HepG2 (cell line): ENCODE results near the gene AXIN2. TPM values are rescaled to one million over a fixed set of nuclear protein-coding genes. Genes with fewer than 3 reads are reported as not detected.

Source experiments
- HNF1B ChIP-seq: sonication (generic); formaldehyde crosslinking; IDR thresholded peaks from 2 replicates; pipeline ENCODE4 v1.5.1; 2020; ENCODE audit warnings: mild to moderate bottlenecking, moderate library complexity, missing genetic modification reagents
- KDM5A ChIP-seq: fragments of 200-600 bp; sonication (generic); IDR thresholded peaks from 2 replicates; pipeline ENCODE4 v1.7.0; 2018; ENCODE audit warnings: antibody characterized with exemption, mild to moderate bottlenecking, low read length, borderline replicate concordance
- KLF13 ChIP-seq: sonication (generic); formaldehyde crosslinking; IDR thresholded peaks from 2 replicates; pipeline ENCODE4 v1.4.0; 2020; ENCODE audit warnings: mild to moderate bottlenecking, missing genetic modification reagents
- MYC ChIP-seq: sonication (generic); formaldehyde crosslinking; IDR thresholded peaks from 2 replicates; pipeline ENCODE4 v1.9.0; 2021; ENCODE audit warnings: missing genetic modification reagents, borderline replicate concordance
- POLR2AphosphoS2 ChIP-seq: IDR thresholded peaks from 2 replicates; pipeline ENCODE4 v1.6.1; 2011; ENCODE audit warnings: low read depth, low read length, improper control_type of control experiment
- STAG1 ChIP-seq: sonication (generic); formaldehyde crosslinking; IDR thresholded peaks from 2 replicates; pipeline ENCODE4 v1.4.0; 2020; ENCODE audit warnings: missing genetic modification reagents
- STAT5B ChIP-seq: sonication (generic); formaldehyde crosslinking; IDR thresholded peaks from 2 replicates; pipeline ENCODE4 v1.4.0; 2020; ENCODE audit warnings: missing genetic modification reagents
- ZHX1 ChIP-seq: sonication (generic); formaldehyde crosslinking; IDR thresholded peaks from 2 replicates; pipeline ENCODE4 v1.8.1; 2022; ENCODE audit warnings: low read depth, mild to moderate bottlenecking, missing genetic modification reagents
- ZKSCAN8 ChIP-seq: IDR thresholded peaks from 2 replicates; pipeline ENCODE4 v1.6.1; 2016; ENCODE audit warnings: borderline replicate concordance, missing genetic modification reagents, missing compliant biosample characterization
- ZNF780A ChIP-seq: sonication (generic); formaldehyde crosslinking; IDR thresholded peaks from 2 replicates; pipeline ENCODE4 v1.8.0; 2022; ENCODE audit warnings: mild to moderate bottlenecking, missing genetic modification reagents, moderate library complexity
- polyA plus RNA-seq, 8 experiments: library from polyadenylated mRNA; depleted of rRNA in 3 of 8; stranded (reverse) in 7 of 8; unstranded in 1 of 8; fragments of >200 nt; fragmentation: Illumina TruSeq in 4 of 8; extraction: Trizol in 4 of 8; gene quantifications; 2 replicates each; pipeline versions ENCODE4 v1.2.1 to v1.2.3, GENCODE V29; 2011 to 2016; ENCODE audit warnings: low read depth in 4 of 8, missing spikeins in 1 of 8, mixed read lengths in 1 of 8; ENCODE audit not compliant: insufficient read depth in 1 of 8
- total RNA-seq, 5 experiments: library from RNA; depleted of rRNA; stranded (reverse); fragments of >200 nt; fragmentation: Illumina TruSeq; extraction: Trizol; gene quantifications; 2 replicates each; pipeline ENCODE4 v1.2.3, GENCODE V29; 2016; ENCODE audit warnings: low read depth in 1 of 5
- TF ChIP-seq, protein P1 (sequence below): sonication (generic); formaldehyde crosslinking; IDR thresholded peaks from 2 replicates; pipeline ENCODE4 v1.5.1; 2020; ENCODE audit warnings: mild to moderate bottlenecking, missing genetic modification reagents, moderate library complexity

Gene AXIN2
- total and polyA plus RNA-seq, 2 of the 13 experiments (the other 11 are each of a cell fraction or from before 2014, with no cell fraction given), result 58.6 to 63.4 TPM

GRCh38 chr17:65554553-65555223, 6.8 kb downstream of the AXIN2 start (continued):
- TF ChIP-seq, protein P1, sequence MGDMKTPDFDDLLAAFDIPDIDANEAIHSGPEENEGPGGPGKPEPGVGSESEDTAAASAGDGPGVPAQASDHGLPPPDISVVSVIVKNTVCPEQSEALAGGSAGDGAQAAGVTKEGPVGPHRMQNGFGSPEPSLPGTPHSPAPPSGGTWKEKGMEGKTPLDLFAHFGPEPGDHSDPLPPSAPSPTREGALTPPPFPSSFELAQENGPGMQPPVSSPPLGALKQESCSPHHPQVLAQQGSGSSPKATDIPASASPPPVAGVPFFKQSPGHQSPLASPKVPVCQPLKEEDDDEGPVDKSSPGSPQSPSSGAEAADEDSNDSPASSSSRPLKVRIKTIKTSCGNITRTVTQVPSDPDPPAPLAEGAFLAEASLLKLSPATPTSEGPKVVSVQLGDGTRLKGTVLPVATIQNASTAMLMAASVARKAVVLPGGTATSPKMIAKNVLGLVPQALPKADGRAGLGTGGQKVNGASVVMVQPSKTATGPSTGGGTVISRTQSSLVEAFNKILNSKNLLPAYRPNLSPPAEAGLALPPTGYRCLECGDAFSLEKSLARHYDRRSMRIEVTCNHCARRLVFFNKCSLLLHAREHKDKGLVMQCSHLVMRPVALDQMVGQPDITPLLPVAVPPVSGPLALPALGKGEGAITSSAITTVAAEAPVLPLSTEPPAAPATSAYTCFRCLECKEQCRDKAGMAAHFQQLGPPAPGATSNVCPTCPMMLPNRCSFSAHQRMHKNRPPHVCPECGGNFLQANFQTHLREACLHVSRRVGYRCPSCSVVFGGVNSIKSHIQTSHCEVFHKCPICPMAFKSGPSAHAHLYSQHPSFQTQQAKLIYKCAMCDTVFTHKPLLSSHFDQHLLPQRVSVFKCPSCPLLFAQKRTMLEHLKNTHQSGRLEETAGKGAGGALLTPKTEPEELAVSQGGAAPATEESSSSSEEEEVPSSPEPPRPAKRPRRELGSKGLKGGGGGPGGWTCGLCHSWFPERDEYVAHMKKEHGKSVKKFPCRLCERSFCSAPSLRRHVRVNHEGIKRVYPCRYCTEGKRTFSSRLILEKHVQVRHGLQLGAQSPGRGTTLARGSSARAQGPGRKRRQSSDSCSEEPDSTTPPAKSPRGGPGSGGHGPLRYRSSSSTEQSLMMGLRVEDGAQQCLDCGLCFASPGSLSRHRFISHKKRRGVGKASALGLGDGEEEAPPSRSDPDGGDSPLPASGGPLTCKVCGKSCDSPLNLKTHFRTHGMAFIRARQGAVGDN, result peak; percentile 64
- TF ChIP-seq ZKSCAN8 (CRISPR knock-in tag) (no peak), HNF1B (CRISPR knock-in tag) (0 out of 2 replicates have a peak, but pooled peaks have one; percentile 24), KDM5A (0 out of 2 replicates have a peak, but pooled peaks have one; percentile 5), KLF13 (CRISPR knock-in tag) (0 out of 2 replicates have a peak, but pooled peaks have one; percentile 15), ZNF780A (CRISPR knock-in tag) (no peak), ZHX1 (no peak), POLR2AphosphoS2 (0 out of 2 replicates have a peak, but pooled peaks have one; percentile 32), STAT5B (no peak), MYC (peak; percentile 21; the same call in 1 of the 2 replicates), STAG1 (CRISPR knock-in tag) (peak; percentile 13; the same call in 1 of the 2 replicates)
